Embryonic facial prominence (tissue), 1 donor: ENCODE data around the gene LYZ.

Source experiments
- DNase-seq: peaks from one replicate; pipeline ENCODE4 v3.0.0-alpha.2; 2016; ENCODE audit errors: extremely low spot score

Gene LYZ

GRCh38 chr12:69338936-69339335, 9.2 kb upstream of the LYZ start:
- no peak for DNase-seq

- no peak for DNase-seq
Measured at GRCh38 chr12:69339999-69340398, 8.2 kb upstream of the LYZ start.

GRCh38 chr12:69341328-69341727, 6.9 kb upstream of the LYZ start:
- no peak for DNase-seq

- DNase-seq, result no peak
Measured at GRCh38 chr12:69342421-69342820, 5.8 kb upstream of the LYZ start.

GRCh38 chr12:69343357-69343756, 4.8 kb upstream of the LYZ start:
- no peak for DNase-seq

GRCh38 chr12:69343885-69344612, 4.1 kb upstream of the LYZ start:
- no peak for DNase-seq

- no peak for DNase-seq
Measured at GRCh38 chr12:69345077-69345476, 3.1 kb upstream of the LYZ start.

GRCh38 chr12:69345742-69346141, 2.4 kb upstream of the LYZ start:
- no peak for DNase-seq

GRCh38 chr12:69350002-69350626, 1.9 kb downstream of the LYZ start:
- no peak for DNase-seq

- DNase-seq, result no peak
Measured at GRCh38 chr12:69350777-69351176, 2.6 kb downstream of the LYZ start.

GRCh38 chr12:69351462-69352236, 3.5 kb downstream of the LYZ start:
- DNase-seq, result no peak

GRCh38 chr12:69352904-69353303, 4.7 kb downstream of the LYZ start:
- DNase-seq, result no peak

- DNase-seq, result no peak
Measured at GRCh38 chr12:69354172-69354555, 6.0 kb downstream of the LYZ start.

GRCh38 chr12:69354556-69355187, 6.5 kb downstream of the LYZ start:
- no peak for DNase-seq

- DNase-seq, result no peak
Measured at GRCh38 chr12:69355363-69356028, 7.3 kb downstream of the LYZ start.

GRCh38 chr12:69359531-69360347, 11.6 kb downstream of the LYZ start, which contains the start of gene YEATS4:
YEATS4 (plus strand) TSS chr12:69359743; CDS start chr12:69359973, 230 bp downstream.
- DNase-seq, result peak; percentile 78

GRCh38 chr12:69360348-69360672, 12.1 kb downstream of the LYZ start:
- DNase-seq, result no peak

GRCh38 chr12:69366796-69367195, 18.6 kb downstream of the LYZ start:
- no peak for DNase-seq

GRCh38 chr12:69368171-69368570, 20.0 kb downstream of the LYZ start:
- no peak for DNase-seq

- no peak for DNase-seq
Measured at GRCh38 chr12:69383074-69383473, 34.9 kb downstream of the LYZ start.

- DNase-seq, result no peak
Measured at GRCh38 chr12:69385038-69385437, 36.9 kb downstream of the LYZ start.
